NCI-H82 treated with DMSO at 0.1 percent for 48 hours (cell line): Measurements from ENCODE around the gene CDC42BPB.

ENCODE experiments used
- DNase-seq: peaks from one replicate; lab custom pipeline; 2025; ENCODE audit not compliant: unreplicated experiment; lab: John Stamatoyannopoulos, UW

The CDC42BPB gene

DNA sequence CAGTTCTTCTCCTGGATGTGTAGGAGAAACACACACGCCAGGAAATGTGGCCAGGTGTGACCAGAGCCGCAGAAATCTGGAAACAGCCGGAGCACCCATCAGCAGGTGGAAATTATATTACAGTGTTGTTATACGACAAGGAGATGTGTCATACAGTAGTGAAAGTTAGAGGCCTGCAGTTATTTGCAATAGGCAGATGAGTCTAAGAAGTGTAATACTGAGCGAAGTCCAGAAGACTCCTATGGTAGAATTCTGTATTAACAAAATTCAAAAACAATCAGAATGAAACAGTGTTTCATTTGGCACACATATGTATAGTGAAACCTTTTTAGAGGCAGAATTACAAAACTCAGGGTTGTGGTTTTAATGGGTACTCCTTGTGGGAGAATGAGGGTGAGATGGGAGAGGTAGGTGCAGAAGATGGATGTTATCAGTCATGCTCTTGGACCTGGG lies 174.2 kb downstream of the CDC42BPB start:
- no peak for DNase-seq
